Stomach (tissue), 9 donors: ENCODE measurements around the gene PDE4D. TPM values are rescaled to one million over a fixed set of nuclear protein-coding genes. Genes with fewer than 3 reads are reported as not detected.
A peak's percentile ranks its signal among the peaks of the same experiment; 100 is the strongest.
"Not testable (repeated sequence)": the region's sequence is repeated elsewhere in the genome, so short reads cannot be mapped to it uniquely, and the experiment has no call there.

Experiments used
- DNase-seq, 2 donors: peaks; one replicate each; pipeline versions ENCODE4 v3.0.0 to v3.0.0-alpha.2; 2013 to 2019
- H3K27ac ChIP-seq, 5 donors: fragments of 200-600 bp in 4 of 5; sonication (generic) in 4 of 5; one replicate each; pipeline ENCODE4 v1.5.1; 2013 to 2019; ENCODE audit warnings: mild to moderate bottlenecking in 1 of 5, moderate library complexity in 1 of 5
- H3K27me3 ChIP-seq, 3 donors: fragments of 200-600 bp; sonication (generic); one replicate each; pipeline ENCODE4 v1.5.1; 2017 to 2019; ENCODE audit warnings: mixed run types in 1 of 3
- H3K36me3 ChIP-seq, 4 donors: fragments of 200-600 bp; sonication (generic); 1 replicate in 3 of 4; 2 replicates in 1 of 4; pipeline ENCODE4 v1.5.1; 2016 to 2019
- H3K4me1 ChIP-seq, 4 donors: fragments of 200-600 bp; sonication (generic); one replicate each; pipeline ENCODE4 v1.5.1; 2016 to 2019
- H3K4me3 ChIP-seq, 4 donors: fragments of 200-600 bp; sonication (generic) in 3 of 4; one replicate each; pipeline ENCODE4 v1.5.1; 2016 to 2019; ENCODE audit warnings: mild to moderate bottlenecking in 1 of 4
- H3K9me3 ChIP-seq, 4 donors: fragments of 200-600 bp; sonication (generic); one replicate each; pipeline ENCODE4 v1.5.1; 2016 to 2019
- CTCF ChIP-seq, 7 experiments: fragments of 450-650 bp in 4 of 7; fragments of 200-600 bp in 3 of 7; sonication (generic) in 3 of 7; IDR thresholded peaks; one replicate each; pipeline ENCODE4 v1.5.1; 2016 to 2019; ENCODE audit warnings: antibody characterized with exemption in 7 of 7, control low read depth in 2 of 7, mild to moderate bottlenecking in 1 of 7
- EP300 ChIP-seq: sonication (generic); formaldehyde crosslinking; IDR thresholded peaks from one replicate; pipeline ENCODE4 v1.6.1; 2017; ENCODE audit warnings: antibody characterized with exemption
- POLR2A ChIP-seq, 4 donors: fragments of 450-650 bp; IDR thresholded peaks; one replicate each; pipeline ENCODE4 v1.6.1; 2016; ENCODE audit warnings: antibody characterized with exemption in 4 of 4, control low read depth in 2 of 4, mild to moderate bottlenecking in 1 of 4, moderate library complexity in 1 of 4
- POLR2AphosphoS5 ChIP-seq, 3 donors: sonication (generic); formaldehyde crosslinking; IDR thresholded peaks; one replicate each; pipeline ENCODE4 v1.6.1; 2016; ENCODE audit warnings: antibody characterized with exemption in 3 of 3
- WGBS, 5 donors: extraction: QIAGEN DNeasy Blood & Tissue Kit in 3 of 5; methylation state at CpG; one replicate each; pipeline versions ENCODE4 v1.1.5 to v1.1.7; 2013 to 2018; 5-methylcytosine and 5-hydroxymethylcytosine counted together
- intact Hi-C: fragments of 100-400 bp; cut with DNase I; formaldehyde crosslinking; loops from one replicate; pipeline ENCODE4 v1.15.1; 2023; ENCODE audit warnings: low total_unique reads
- polyA plus RNA-seq, 3 donors: library from polyadenylated mRNA; stranded (reverse); fragments of 200-250 nt; gene quantifications; one replicate each; pipeline ENCODE4 v1.2.3, GENCODE V29; 2013
- total RNA-seq, 5 donors: library from RNA; depleted of rRNA; stranded (reverse); fragments of >200 nt; gene quantifications; one replicate each; pipeline versions ENCODE4 v1.1.0 to v1.2.3, GENCODE V29; 2014 to 2016
- donor health status: healthy with polysubstance abuse.
- donor health status: Bipolar disorder and iron deficiency.
- donor health status: healthy.

The PDE4D gene
- total and polyA plus RNA-seq, 8 donors: 3.1 to 147 (median 97.3) TPM

GRCh38 chr5:59466271-59466670 lies 427.3 kb downstream of the PDE4D start:
- Histone ChIP-seq H3K4me1 (peaks cover 0 to 6% (median 0%) of the 10 kb centered on the region in 4 donors), H3K9me3 (no peaks in the 10 kb centered on the region), H3K27me3 (no peaks in the 10 kb centered on the region), H3K4me3 (no peak overlapping the region), H3K27ac (no peak overlapping the region), H3K36me3 (no peaks in the 10 kb centered on the region)
- TF ChIP-seq CTCF (IDR thresholded peaks at IDR 0.05) (no peak), POLR2A (IDR thresholded peaks at IDR 0.05) (no peak), EP300 (no peak), POLR2AphosphoS5 (IDR thresholded peaks at IDR 0.05) (no peak)
- intact Hi-C loops: no loop called here
- peak in 1 of 2 donors; percentile 16 for DNase-seq
- WGBS, 5 donors: 58 to 93% (median 84%) methylated on average over 2 of the region's 2 CpGs

- no peaks in the 10 kb centered on the region for H3K27me3 ChIP-seq
- DNase-seq: no peak
- no peak overlapping the region for H3K27ac ChIP-seq
- H3K4me1 ChIP-seq: no peaks in the 10 kb centered on the region
- WGBS, 5 donors: 94 to 99% (median 95%) methylated on average over 3 of the region's 3 CpGs
- H3K9me3 ChIP-seq: no peaks in the 10 kb centered on the region
- no peaks in the 10 kb centered on the region for H3K36me3 ChIP-seq
- intact Hi-C loops: no loop called here
- no peak overlapping the region for H3K4me3 ChIP-seq
- TF ChIP-seq POLR2A (IDR thresholded peaks at IDR 0.05): no peak
- no peak for TF ChIP-seq CTCF (IDR thresholded peaks at IDR 0.05)
- TF ChIP-seq EP300: no peak
- TF ChIP-seq POLR2AphosphoS5 (IDR thresholded peaks at IDR 0.05): no peak
These were observed 428.6 kb downstream of the PDE4D start for GRCh38 chr5:59464969-59465368.

GRCh38 chr5:59463618-59464166 lies 429.8 kb downstream of the PDE4D start:
- H3K27ac ChIP-seq, intact Hi-C loops, H3K9me3 ChIP-seq, DNase-seq, H3K4me3 ChIP-seq, H3K4me1 ChIP-seq, H3K36me3 ChIP-seq, H3K27me3 ChIP-seq: not testable (repeated sequence)
- WGBS, 5 donors: 80 to 87% (median 82%) methylated on average over 3 to 4 of the region's 4 CpGs

GRCh38 chr5:59462956-59463355 lies 430.6 kb downstream of the PDE4D start:
- H3K36me3 ChIP-seq: no peaks in the 10 kb centered on the region
- no peak for TF ChIP-seq POLR2A (IDR thresholded peaks at IDR 0.05)
- no peak for TF ChIP-seq EP300
- no peak for TF ChIP-seq CTCF (IDR thresholded peaks at IDR 0.05)
- no peak for TF ChIP-seq POLR2AphosphoS5 (IDR thresholded peaks at IDR 0.05)
- 42 to 94% (median 87%) methylated on average over 1 of the region's 1 CpG for WGBS, 5 donors
- H3K27ac ChIP-seq: no peak overlapping the region
- no peaks in the 10 kb centered on the region for H3K9me3 ChIP-seq
- H3K4me3 ChIP-seq: no peak overlapping the region
- intact Hi-C loops: no loop called here
- no peaks in the 10 kb centered on the region for H3K27me3 ChIP-seq
- H3K4me1 ChIP-seq: no peaks in the 10 kb centered on the region
- no peak for DNase-seq

- DNase-seq: no peak
- TF ChIP-seq EP300 (no peak), CTCF (IDR thresholded peaks at IDR 0.05) (no peak), POLR2A (IDR thresholded peaks at IDR 0.05) (no peak), POLR2AphosphoS5 (IDR thresholded peaks at IDR 0.05) (no peak)
- Histone ChIP-seq H3K36me3 (no peaks in the 10 kb centered on the region), H3K27ac (no peak overlapping the region), H3K27me3 (no peaks in the 10 kb centered on the region), H3K4me3 (no peak overlapping the region), H3K4me1 (no peaks in the 10 kb centered on the region), H3K9me3 (no peaks in the 10 kb centered on the region)
- 57 to 77% (median 71%) methylated on average over 4 of the region's 4 CpGs for WGBS, 5 donors
- intact Hi-C loops: no loop called here
These were observed 433.0 kb downstream of the PDE4D start for GRCh38 chr5:59460368-59461153.
